Inflammatory macrophage treated with lipopolysaccharide for 4 hours (primary cell): ENCODE results near the gene GTF3C1.

Source experiments
- DNase-seq: peaks from one replicate; pipeline ENCODE4 v3.0.0-alpha.2; 2020

The GTF3C1 gene

DNA sequence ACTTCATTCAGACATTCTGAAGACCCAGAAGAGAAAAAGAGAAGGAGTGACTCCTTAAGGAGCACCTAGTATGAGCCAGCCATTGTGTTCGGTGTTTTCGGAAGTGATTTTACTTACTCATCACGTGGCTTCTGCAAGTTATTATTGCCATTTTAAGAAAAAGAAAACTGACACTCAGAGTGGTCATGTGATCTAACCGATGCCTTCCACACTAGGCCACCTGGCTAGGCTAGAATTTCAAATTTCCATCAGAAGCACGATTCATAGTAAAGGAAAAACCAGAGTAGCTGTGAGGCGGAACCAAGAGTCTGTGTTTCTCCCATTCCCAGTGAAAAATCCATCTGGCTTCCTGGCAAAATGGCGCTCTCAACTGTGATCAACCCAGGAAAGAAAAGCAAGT lies 32.0 kb downstream of the GTF3C1 start:
- no peak for DNase-seq

- DNase-seq, result no peak
Observed at GRCh38 chr16:27516365-27516764, 33.3 kb downstream of the GTF3C1 start.

DNA sequence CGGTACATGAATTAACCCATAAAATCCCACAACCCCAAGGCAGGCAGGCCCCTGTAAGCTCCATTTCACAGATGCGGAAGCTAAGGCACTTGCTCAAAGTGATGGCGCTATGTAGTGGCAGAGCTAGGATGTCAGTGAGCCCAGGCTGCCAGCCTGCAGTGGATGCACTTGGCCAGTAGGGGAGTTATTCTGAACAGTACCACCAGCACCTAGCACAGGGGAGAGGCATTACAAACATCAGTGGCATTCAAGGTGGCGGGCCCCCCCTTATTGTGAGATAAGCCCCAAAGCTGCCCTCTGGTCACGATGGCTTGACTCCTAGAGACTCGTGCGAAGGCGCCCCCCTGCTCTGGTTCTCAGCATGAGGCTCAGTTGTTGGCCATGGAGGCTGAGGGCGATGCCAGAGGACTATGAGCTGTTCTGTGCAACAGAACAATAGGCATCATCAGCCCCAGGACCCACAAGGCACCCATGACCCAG lies 33.8 kb downstream of the GTF3C1 start:
- no peak for DNase-seq

GRCh38 chr16:27514806-27515205 lies 34.9 kb downstream of the GTF3C1 start:
- DNase-seq, result no peak

DNA sequence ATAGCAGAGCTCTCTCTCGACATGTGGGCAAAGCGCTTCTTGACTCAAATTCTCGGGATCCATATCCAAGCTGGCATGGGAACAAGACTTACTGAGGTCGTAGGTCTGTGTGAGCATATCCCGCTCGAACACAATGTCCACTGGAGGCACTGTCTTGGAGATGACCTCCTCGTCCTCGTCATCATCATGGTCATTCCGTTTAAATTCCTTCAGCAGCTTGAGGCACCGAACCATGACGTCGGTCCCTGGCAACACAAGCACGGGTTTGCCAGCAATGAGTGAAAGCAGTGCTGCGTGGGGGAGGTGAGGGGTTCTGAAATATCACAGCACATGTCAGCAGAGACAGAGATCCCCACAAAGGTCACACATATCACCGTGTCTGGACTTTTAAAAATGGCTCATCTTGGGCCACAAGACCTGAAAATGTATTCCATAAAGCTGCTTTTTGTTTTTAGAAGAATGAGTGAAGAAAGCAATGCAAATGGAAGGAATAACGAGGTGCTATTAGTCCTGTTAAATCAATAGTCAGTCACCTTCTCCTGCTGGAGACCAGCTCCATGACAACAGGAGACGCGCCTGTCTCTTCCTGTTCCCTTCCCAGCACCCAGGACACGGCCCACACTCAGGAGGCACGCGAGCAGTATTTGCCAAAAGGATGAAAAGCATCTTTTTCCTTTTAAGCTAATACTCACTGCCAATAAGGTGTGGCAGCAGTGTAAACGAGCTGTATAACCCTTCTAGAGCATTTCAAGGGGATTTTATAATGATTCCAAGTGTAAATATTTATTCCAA lies 37.9 kb downstream of the GTF3C1 start:
- no peak for DNase-seq

- DNase-seq, result no peak
Observed at GRCh38 chr16:27508476-27508875, 41.2 kb downstream of the GTF3C1 start.

DNA sequence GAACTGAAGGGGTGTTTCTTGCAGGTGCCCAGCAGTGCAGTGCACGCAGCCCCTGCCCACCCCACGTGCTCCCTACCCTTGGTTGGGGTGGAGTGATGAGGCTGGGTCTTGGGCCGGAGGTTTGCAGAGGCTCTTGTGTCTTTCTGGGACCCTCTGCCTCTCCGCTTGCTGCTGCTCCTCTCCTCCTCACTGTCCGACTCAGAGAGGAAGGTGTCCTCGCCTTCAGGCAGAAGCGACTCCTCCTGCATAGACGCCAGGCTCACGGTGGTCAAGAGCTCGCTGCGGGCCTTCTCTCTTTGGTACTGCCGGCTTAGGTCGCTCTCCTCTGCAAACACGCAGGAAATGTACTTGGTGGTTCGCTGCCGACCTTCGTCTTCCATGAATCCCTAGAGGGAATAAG lies 42.9 kb downstream of the GTF3C1 start:
- DNase-seq, result no peak

- DNase-seq, result no peak
Observed at GRCh38 chr16:27505297-27506236, 44.1 kb downstream of the GTF3C1 start.

- DNase-seq, result no peak
Observed at GRCh38 chr16:27503662-27504061, 46.1 kb downstream of the GTF3C1 start.

GRCh38 chr16:27500801-27501200 lies 48.9 kb downstream of the GTF3C1 start:
- no peak for DNase-seq

GRCh38 chr16:27499659-27500055 lies 50.1 kb downstream of the GTF3C1 start:
- no peak for DNase-seq

GRCh38 chr16:27498916-27499658 lies 50.6 kb downstream of the GTF3C1 start:
- no peak for DNase-seq

GRCh38 chr16:27498031-27498825 lies 51.5 kb downstream of the GTF3C1 start:
- DNase-seq, result no peak

- no peak for DNase-seq
Observed at GRCh38 chr16:27495191-27495590, 54.5 kb downstream of the GTF3C1 start.

GRCh38 chr16:27492588-27492979 lies 57.1 kb downstream of the GTF3C1 start:
- no peak for DNase-seq

DNA sequence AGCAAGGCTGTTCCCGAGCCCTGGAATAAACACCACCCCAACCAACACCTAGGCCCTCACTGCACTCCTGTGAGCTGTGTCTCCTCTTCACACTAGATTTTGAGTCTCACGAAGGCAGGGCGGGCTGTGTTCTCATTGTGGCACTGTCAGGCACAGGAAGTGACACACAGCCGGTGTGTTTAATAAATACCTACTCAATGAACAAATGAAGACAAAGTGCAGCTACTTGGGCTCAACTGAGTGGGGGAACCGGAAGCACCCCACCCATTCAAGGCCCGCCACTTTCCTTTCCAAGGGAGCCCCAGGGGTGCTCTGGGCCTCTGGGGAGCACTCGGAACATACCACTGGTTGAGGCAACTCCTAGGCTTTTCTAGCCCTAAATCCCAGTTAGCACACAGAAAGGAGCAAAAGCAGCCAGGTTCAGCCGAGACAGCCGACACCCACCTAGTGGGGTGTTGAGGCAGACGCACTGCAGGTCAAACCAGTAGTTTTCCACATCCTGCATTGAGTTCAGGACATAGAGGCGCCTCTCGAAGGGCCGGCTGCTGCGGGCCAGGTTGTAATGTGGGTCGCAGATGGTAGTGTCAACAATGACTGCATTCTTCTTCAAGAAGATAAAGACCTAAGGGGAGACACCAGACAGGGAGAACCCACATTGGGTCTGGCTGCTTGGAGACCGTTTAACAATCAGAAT lies 57.7 kb downstream of the GTF3C1 start:
- no peak for DNase-seq

DNA sequence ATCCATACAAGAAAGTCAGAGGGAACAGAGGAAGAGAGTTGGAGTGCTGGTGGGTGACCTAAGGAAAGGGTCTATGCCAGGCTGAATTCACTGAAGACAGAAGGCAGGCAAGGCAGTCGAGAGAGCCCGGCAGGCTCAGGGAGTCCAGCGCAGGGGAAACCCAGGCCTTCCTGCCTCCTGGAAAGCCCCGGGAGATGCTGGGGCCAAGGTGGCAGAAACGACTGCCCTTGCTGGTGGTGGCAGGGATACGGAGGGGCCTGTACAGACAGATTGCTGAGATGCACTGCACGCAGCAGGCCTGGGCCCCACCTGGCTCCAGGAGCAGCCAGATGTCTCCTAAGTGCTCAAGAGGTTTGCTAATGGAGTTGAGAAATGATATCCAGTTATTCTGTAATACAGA lies 59.8 kb downstream of the GTF3C1 start:
- no peak for DNase-seq

- no peak for DNase-seq
Observed at GRCh38 chr16:27489421-27489820, 60.3 kb downstream of the GTF3C1 start.

GRCh38 chr16:27486760-27487159 lies 63.0 kb downstream of the GTF3C1 start:
- DNase-seq, result no peak

DNA sequence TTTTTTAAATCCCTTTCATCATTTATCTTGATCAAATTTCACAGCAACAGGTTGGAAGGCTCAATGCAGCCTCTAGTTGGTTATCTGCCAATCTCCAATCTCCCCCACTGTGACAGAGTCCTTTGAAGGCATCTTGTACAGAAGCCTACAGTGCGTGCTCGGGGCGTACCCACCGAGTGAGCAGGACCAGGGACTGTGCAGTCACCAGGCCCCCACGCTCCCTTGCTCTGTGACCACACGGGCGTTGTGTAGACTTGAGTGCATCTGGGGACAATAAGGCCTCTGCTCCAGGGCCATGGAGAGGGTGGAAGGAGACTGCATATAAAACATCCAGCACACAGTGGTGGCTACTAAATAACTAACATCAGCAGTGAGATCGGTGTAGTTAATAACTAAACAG lies 63.4 kb downstream of the GTF3C1 start:
- DNase-seq, result no peak

DNA sequence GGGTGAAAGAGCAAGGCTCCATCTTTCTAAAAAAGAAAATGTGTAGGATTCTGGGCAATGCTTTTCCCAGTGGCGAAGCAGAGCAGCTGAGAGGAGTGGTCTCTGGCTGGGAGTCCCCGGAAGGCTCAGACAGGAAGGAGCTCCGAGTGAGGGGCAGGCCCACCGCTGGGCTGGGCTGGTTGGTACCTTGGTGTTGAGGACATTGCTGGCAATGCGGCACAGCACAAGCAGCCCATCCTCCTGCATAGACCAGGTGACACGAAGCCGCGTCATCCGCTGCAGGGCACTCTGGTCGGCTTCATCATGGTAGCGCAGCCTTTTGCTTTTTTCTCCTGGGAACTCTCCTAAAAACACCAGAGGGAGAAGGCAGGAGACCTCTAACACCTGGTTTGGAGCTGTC lies 63.9 kb downstream of the GTF3C1 start:
- no peak for DNase-seq

DNA sequence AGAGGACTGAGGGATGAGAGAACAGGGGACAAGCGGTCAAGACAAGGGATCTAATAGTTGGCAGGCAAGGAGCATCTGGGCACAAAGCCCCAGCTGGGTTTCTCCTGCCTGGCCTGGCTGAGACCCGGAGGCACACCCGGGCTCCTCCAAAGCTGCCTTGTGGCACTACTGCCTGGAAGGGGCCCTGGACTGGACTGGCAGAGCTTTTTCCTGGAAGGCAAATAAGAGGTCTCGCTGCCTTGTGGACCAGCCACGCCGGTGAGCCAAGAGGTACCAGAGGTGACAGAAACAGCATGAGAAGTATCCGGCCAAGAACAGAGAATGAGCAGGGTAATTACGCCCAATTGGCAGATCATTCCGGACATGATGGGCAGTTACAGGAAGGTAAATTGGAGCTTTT lies 64.6 kb downstream of the GTF3C1 start:
- no peak for DNase-seq
